LHCN-M2 (cell line): ENCODE results near the gene SLC12A7. TPM values are rescaled to one million over a fixed set of nuclear protein-coding genes. Genes with fewer than 3 reads are reported as not detected.
"Not testable (repeated sequence)": the region's sequence is repeated elsewhere in the genome, so short reads cannot be mapped to it uniquely, and the experiment has no call there.

Experiments
- DNase-seq: peaks from one replicate; pipeline ENCODE4 v3.0.0-alpha.2; 2012; ENCODE audit warnings: low read depth
- total RNA-seq: library from RNA; depleted of rRNA; stranded (reverse); fragments of >200 nt; gene quantifications from 2 replicates; pipeline ENCODE4 v1.2.3, GENCODE V29; 2014; rRNA removed

SLC12A7 gene
- total RNA-seq, 1 experiment from 2014 or later = 5.5 TPM

GRCh38 chr5:1007681-1008450, 104.0 kb downstream of the SLC12A7 start:
- DNase-seq = no peak

GRCh38 chr5:1007221-1007680, 104.6 kb downstream of the SLC12A7 start:
- no peak for DNase-seq

- no peak for DNase-seq
Measured at GRCh38 chr5:1006656-1007071, 105.2 kb downstream of the SLC12A7 start.

- DNase-seq = no peak
Measured at GRCh38 chr5:1005904-1006655, 105.8 kb downstream of the SLC12A7 start.

- no peak for DNase-seq
Measured at GRCh38 chr5:1005249-1005851, 106.5 kb downstream of the SLC12A7 start.

GRCh38 chr5:1004461-1005248, 107.2 kb downstream of the SLC12A7 start:
- no peak for DNase-seq

GRCh38 chr5:1003296-1003937, 108.4 kb downstream of the SLC12A7 start:
- DNase-seq = no peak

GRCh38 chr5:1002836-1003235, 109.0 kb downstream of the SLC12A7 start:
- DNase-seq = no peak

GRCh38 chr5:1002271-1002546, 109.7 kb downstream of the SLC12A7 start:
- no peak for DNase-seq

GRCh38 chr5:1001406-1002270, 110.2 kb downstream of the SLC12A7 start:
- DNase-seq = no peak

GRCh38 chr5:1000831-1001230, 111.0 kb downstream of the SLC12A7 start:
- not testable (repeated sequence) for DNase-seq

Other genes starting within 250 kb of the SLC12A7 start
- 44.7 and 45.8 TPM in 2 replicates for gene BRD9, start 219.3 kb downstream of the SLC12A7 start, total RNA-seq
- 64.7 and 65.9 TPM in 2 replicates for gene TRIP13, start 219.2 kb downstream of the SLC12A7 start, total RNA-seq
- gene NKD2, start 103.3 kb downstream of the SLC12A7 start, total RNA-seq = not detected in 2 replicates
- gene SLC6A19, start 89.5 kb upstream of the SLC12A7 start, total RNA-seq = not detected in 2 replicates
- not detected in 2 replicates for gene SLC6A18, start 113.3 kb upstream of the SLC12A7 start, total RNA-seq
- 173 and 177 TPM in 2 replicates for gene TERT, start 183.0 kb upstream of the SLC12A7 start, total RNA-seq
- 139 and 169 TPM in 2 replicates for gene CLPTM1L, start 233.0 kb upstream of the SLC12A7 start, total RNA-seq